Transverse colon (tissue), 4 donors: Measurements from ENCODE around the gene CEACAM16.

Experiments used
- EP300 ChIP-seq: sonication (generic); formaldehyde crosslinking; IDR thresholded peaks from one replicate; pipeline ENCODE4 v1.6.1; 2017; ENCODE audit warnings: antibody characterized with exemption, low read depth
- POLR2A ChIP-seq: fragments of 450-650 bp; IDR thresholded peaks from one replicate; pipeline ENCODE4 v1.6.1; 2016; ENCODE audit warnings: antibody characterized with exemption, mild to moderate bottlenecking, moderate library complexity
- POLR2AphosphoS5 ChIP-seq, 3 donors: sonication (generic); formaldehyde crosslinking; IDR thresholded peaks; one replicate each; pipeline ENCODE4 v1.6.1; 2016; ENCODE audit warnings: antibody characterized with exemption in 3 of 3
- TF ChIP-seq, protein P1 (sequence below), 5 experiments: fragments of 200-600 bp in 3 of 5; fragments of 450-650 bp in 2 of 5; sonication (generic) in 3 of 5; IDR thresholded peaks; 1 replicate in 2 of 5; 2 replicates in 3 of 5; pipeline ENCODE4 v1.5.1; 2016 to 2017; ENCODE audit warnings: antibody characterized with exemption in 5 of 5, inconsistent platforms in 3 of 5, mild to moderate bottlenecking in 2 of 5, moderate library complexity in 1 of 5

DNA sequence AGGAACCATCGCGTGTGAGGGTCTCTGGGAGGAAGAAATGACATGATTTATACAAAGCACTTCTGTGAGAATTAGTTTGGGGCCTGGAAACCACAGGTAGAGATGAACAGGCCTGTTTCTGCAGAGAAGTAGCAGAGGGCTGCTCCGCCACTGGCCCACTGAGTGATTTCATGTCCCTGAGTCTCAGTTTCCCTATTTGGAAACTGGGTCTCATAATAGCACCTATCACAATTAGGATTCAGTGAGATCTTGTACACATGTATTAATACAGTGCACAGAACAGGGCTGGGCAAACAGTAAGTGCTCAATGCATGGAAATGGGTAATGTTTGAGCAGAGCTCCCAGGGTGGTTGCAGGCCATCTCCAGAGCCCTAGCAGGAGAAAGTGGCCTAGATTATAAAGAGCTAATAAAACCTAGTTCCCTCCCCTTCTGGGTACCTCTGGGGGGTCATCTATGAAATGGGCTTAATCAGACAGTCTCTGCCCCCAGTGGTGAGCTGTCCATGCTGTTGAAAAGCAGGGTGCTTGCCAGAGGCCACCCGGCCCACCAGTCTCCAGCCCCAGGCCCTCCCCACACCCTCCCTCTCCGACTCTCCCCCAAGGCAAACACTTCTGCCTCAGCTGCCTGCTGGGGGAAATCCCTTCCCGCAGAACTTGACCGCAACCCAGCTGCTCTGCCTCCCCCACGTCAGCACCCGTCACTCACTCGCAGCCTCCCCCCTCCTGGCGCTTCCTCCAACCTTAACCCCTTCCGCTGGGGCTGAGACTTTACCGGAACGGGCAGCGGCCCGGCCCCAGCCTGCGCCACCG, 54.1 kb downstream of the CEACAM16 start:
- TF ChIP-seq EP300 (peak; percentile 96), POLR2A (peak; percentile 71), POLR2AphosphoS5 (IDR thresholded peaks at IDR 0.05) (peak; percentile 85 to 92 (median 89))
- TF ChIP-seq, protein P1, sequence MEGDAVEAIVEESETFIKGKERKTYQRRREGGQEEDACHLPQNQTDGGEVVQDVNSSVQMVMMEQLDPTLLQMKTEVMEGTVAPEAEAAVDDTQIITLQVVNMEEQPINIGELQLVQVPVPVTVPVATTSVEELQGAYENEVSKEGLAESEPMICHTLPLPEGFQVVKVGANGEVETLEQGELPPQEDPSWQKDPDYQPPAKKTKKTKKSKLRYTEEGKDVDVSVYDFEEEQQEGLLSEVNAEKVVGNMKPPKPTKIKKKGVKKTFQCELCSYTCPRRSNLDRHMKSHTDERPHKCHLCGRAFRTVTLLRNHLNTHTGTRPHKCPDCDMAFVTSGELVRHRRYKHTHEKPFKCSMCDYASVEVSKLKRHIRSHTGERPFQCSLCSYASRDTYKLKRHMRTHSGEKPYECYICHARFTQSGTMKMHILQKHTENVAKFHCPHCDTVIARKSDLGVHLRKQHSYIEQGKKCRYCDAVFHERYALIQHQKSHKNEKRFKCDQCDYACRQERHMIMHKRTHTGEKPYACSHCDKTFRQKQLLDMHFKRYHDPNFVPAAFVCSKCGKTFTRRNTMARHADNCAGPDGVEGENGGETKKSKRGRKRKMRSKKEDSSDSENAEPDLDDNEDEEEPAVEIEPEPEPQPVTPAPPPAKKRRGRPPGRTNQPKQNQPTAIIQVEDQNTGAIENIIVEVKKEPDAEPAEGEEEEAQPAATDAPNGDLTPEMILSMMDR (IDR thresholded peaks at IDR 0.05) = peak in 2 of 5 experiments; percentile 12 to 32
